Bronchial smooth muscle cell (primary cell): Measurements from ENCODE around the gene PCDHGA10. TPM values are rescaled to one million over a fixed set of nuclear protein-coding genes. Genes with fewer than 3 reads are reported as not detected.

Experiments used
- total RNA-seq: library from RNA; depleted of rRNA; stranded (reverse); fragments of >200 nt; gene quantifications from 2 replicates; pipeline ENCODE4 v1.2.1, GENCODE V29; 2014

PCDHGA10 gene
- total RNA-seq, 1 donor from 2014 or later: 7.1 TPM

Other genes starting within 250 kb of the PCDHGA10 start
- 0.32 and 0.60 TPM in 2 replicates for gene PCDHB7, start 240.3 kb upstream of the PCDHGA10 start, total RNA-seq
- 0.32 and 0.69 TPM in 2 replicates for gene PCDHB8, start 235.2 kb upstream of the PCDHGA10 start, total RNA-seq
- 0.16 and 2.1 TPM in 2 replicates for gene PCDHB16, start 230.6 kb upstream of the PCDHGA10 start, total RNA-seq
- 0.16 and 0.69 TPM in 2 replicates for gene PCDHB9, start 225.8 kb upstream of the PCDHGA10 start, total RNA-seq
- gene PCDHB10, start 220.6 kb upstream of the PCDHGA10 start, total RNA-seq: 0.47 and 1.4 TPM in 2 replicates
- 0.16 and 0.69 TPM in 2 replicates for gene PCDHB11, start 213.4 kb upstream of the PCDHGA10 start, total RNA-seq
- 0.16 and 0.86 TPM in 2 replicates for gene PCDHB12, start 204.3 kb upstream of the PCDHGA10 start, total RNA-seq
- 0.32 and 0.94 TPM in 2 replicates for gene PCDHB13, start 199.1 kb upstream of the PCDHGA10 start, total RNA-seq
- gene PCDHB14, start 189.6 kb upstream of the PCDHGA10 start, total RNA-seq: 0.63 and 2.6 TPM in 2 replicates
- gene PCDHB15, start 167.6 kb upstream of the PCDHGA10 start, total RNA-seq: 0.32 and 0.60 TPM in 2 replicates
- gene SLC25A2, start 108.9 kb upstream of the PCDHGA10 start, total RNA-seq: 0.32 TPM in 1 of 2 replicates, not detected in the other
- 67.1 and 89.5 TPM in 2 replicates for gene TAF7, start 92.2 kb upstream of the PCDHGA10 start, total RNA-seq
- gene PCDHGA1, start 82.5 kb upstream of the PCDHGA10 start, total RNA-seq: 1.3 and 1.9 TPM in 2 replicates
- gene PCDHGA2, start 74.2 kb upstream of the PCDHGA10 start, total RNA-seq: 2.3 and 4.9 TPM in 2 replicates
- gene PCDHGA3, start 69.2 kb upstream of the PCDHGA10 start, total RNA-seq: 1.0 and 1.9 TPM in 2 replicates
- gene PCDHGB1, start 62.9 kb upstream of the PCDHGA10 start, total RNA-seq: 1.5 and 3.8 TPM in 2 replicates
- gene PCDHGA4, start 58.0 kb upstream of the PCDHGA10 start, total RNA-seq: 1.1 and 4.7 TPM in 2 replicates
- 3.0 and 4.1 TPM in 2 replicates for gene PCDHGB2, start 53.0 kb upstream of the PCDHGA10 start, total RNA-seq
- gene PCDHGA5, start 48.8 kb upstream of the PCDHGA10 start, total RNA-seq: 1.6 and 2.0 TPM in 2 replicates
- 5.1 and 5.4 TPM in 2 replicates for gene PCDHGB3, start 42.7 kb upstream of the PCDHGA10 start, total RNA-seq
- 2.4 and 3.9 TPM in 2 replicates for gene PCDHGA6, start 39.1 kb upstream of the PCDHGA10 start, total RNA-seq
- gene PCDHGA7, start 30.2 kb upstream of the PCDHGA10 start, total RNA-seq: 5.7 and 11.5 TPM in 2 replicates
- 26.7 and 34.0 TPM in 2 replicates for gene PCDHGB4, start 25.3 kb upstream of the PCDHGA10 start, total RNA-seq
- 3.5 and 4.4 TPM in 2 replicates for gene PCDHGA8, start 20.4 kb upstream of the PCDHGA10 start, total RNA-seq
- gene PCDHGB5, start 15.0 kb upstream of the PCDHGA10 start, total RNA-seq: 33.0 and 33.1 TPM in 2 replicates
- 2.9 and 3.8 TPM in 2 replicates for gene PCDHGA9, start 10.2 kb upstream of the PCDHGA10 start, total RNA-seq
- gene PCDHGB6, start 5.0 kb upstream of the PCDHGA10 start, total RNA-seq: 3.0 and 3.7 TPM in 2 replicates
- gene PCDHGB7, start 4.7 kb downstream of the PCDHGA10 start, total RNA-seq: 5.2 and 9.9 TPM in 2 replicates
- 7.0 and 12.0 TPM in 2 replicates for gene PCDHGA11, start 8.1 kb downstream of the PCDHGA10 start, total RNA-seq
- gene PCDHGA12, start 17.5 kb downstream of the PCDHGA10 start, total RNA-seq: 7.4 and 15.8 TPM in 2 replicates
- 55.5 and 158 TPM in 2 replicates for gene PCDHGC3, start 63.0 kb downstream of the PCDHGA10 start, total RNA-seq
- 3.2 and 3.3 TPM in 2 replicates for gene PCDHGC4, start 72.0 kb downstream of the PCDHGA10 start, total RNA-seq
- gene PCDHGC5, start 76.1 kb downstream of the PCDHGA10 start, total RNA-seq: 3.5 and 4.4 TPM in 2 replicates
- 17.9 and 23.5 TPM in 2 replicates for gene DIAPH1, start 206.0 kb downstream of the PCDHGA10 start, total RNA-seq
- gene HDAC3, start 223.9 kb downstream of the PCDHGA10 start, total RNA-seq: 57.0 and 57.8 TPM in 2 replicates
- gene RELL2, start 224.0 kb downstream of the PCDHGA10 start, total RNA-seq: 0.77 and 1.4 TPM in 2 replicates
- 25.1 and 25.2 TPM in 2 replicates for gene FCHSD1, start 238.4 kb downstream of the PCDHGA10 start, total RNA-seq